IMR-90 (cell line): Measurements from ENCODE around the gene IRAK1. TPM values are rescaled to one million over a fixed set of nuclear protein-coding genes. Genes with fewer than 3 reads are reported as not detected.

Source experiments
- ATAC-seq: fragments of 200-7000 bp; cut with Tn5 transposase; 2 replicates; pipeline ENCODE4 v1.9.1; 2020; ENCODE audit warnings: low read depth, mild to moderate bottlenecking, moderate library complexity
- BruUV-seq: library from RNA; stranded (reverse); fragments of 400-500 nt; replicated peaks from 2 replicates; lab custom pipeline; 2021; lab: Mats Ljungman, UMichigan
- CTCF ChIA-PET: fragments of 300-600 bp; formaldehyde crosslinking; extraction: SDS; loops from one replicate; lab custom pipeline; 2021; ENCODE audit warnings: antibody characterized with exemption; lab: Yijun Ruan, JAX
- POLR2A ChIA-PET: fragments of 300-600 bp; sonication (Branson Sonifier 250); formaldehyde crosslinking; loops from one replicate; lab custom pipeline; 2022; ENCODE audit warnings: antibody characterized with exemption; ENCODE audit not compliant: unreplicated experiment; lab: Charles Lee
- DNase-seq: peaks from one replicate; pipeline ENCODE4 v3.0.0; 2013
- H2AFZ ChIP-seq: replicated peaks from 2 replicates; pipeline ENCODE3; 2013; ENCODE audit warnings: low read length, mild to moderate bottlenecking; ENCODE audit not compliant: poor library complexity
- H2AK5ac ChIP-seq: 2 replicates; pipeline ENCODE4 v1.6.1; 2013; ENCODE audit warnings: low read depth, low read length, inconsistent platforms
- H2AK9ac ChIP-seq: replicated peaks from 2 replicates; pipeline ENCODE3; 2013; ENCODE audit warnings: mild to moderate bottlenecking, low read depth, low read length, moderate library complexity; ENCODE audit not compliant: poor library complexity
- H2BK120ac ChIP-seq: 2 replicates; pipeline ENCODE4 v1.6.1; 2013; ENCODE audit warnings: low read depth, low read length, inconsistent platforms
- H2BK15ac ChIP-seq: 3 replicates; pipeline ENCODE4 v1.6.1; 2013; ENCODE audit warnings: low read depth, low read length, inconsistent platforms
- H2BK20ac ChIP-seq: 2 replicates; pipeline ENCODE4 v1.6.1; 2013; ENCODE audit warnings: low read depth, mild to moderate bottlenecking, inconsistent platforms, low read length, moderate library complexity
- H2BK5ac ChIP-seq: 2 replicates; pipeline ENCODE4 v1.6.1; 2013; ENCODE audit warnings: mild to moderate bottlenecking, low read depth, low read length, inconsistent platforms; ENCODE audit not compliant: poor library complexity, severe bottlenecking
- H3K14ac ChIP-seq: replicated peaks from 2 replicates; pipeline ENCODE4 v1.6.1; 2013; ENCODE audit warnings: low read depth, low read length, inconsistent platforms
- H3K18ac ChIP-seq: 2 replicates; pipeline ENCODE4 v1.6.1; 2013; ENCODE audit warnings: low read depth, low read length, control low read depth
- H3K23ac ChIP-seq: 2 replicates; pipeline ENCODE4 v1.6.1; 2013; ENCODE audit warnings: low read depth, low read length, inconsistent platforms
- H3K27ac ChIP-seq: 2 replicates; pipeline ENCODE4 v1.5.1; 2013; ENCODE audit warnings: mild to moderate bottlenecking, control low read depth, low read length; ENCODE audit not compliant: insufficient read depth
- H3K27me3 ChIP-seq: 2 replicates; pipeline ENCODE4 v1.6.1; 2013; ENCODE audit warnings: low read length; ENCODE audit not compliant: control insufficient read depth, insufficient read depth
- H3K36me3 ChIP-seq: 2 replicates; pipeline ENCODE4 v1.6.1; 2013; ENCODE audit warnings: low read length, mixed read lengths; ENCODE audit not compliant: control insufficient read depth, insufficient read depth
- H3K4ac ChIP-seq: 2 replicates; pipeline ENCODE4 v1.6.1; 2013; ENCODE audit warnings: low read depth, low read length, inconsistent platforms
- H3K4me1 ChIP-seq: 2 replicates; pipeline ENCODE4 v1.6.1; 2013; ENCODE audit warnings: low read length, mixed read lengths; ENCODE audit not compliant: control insufficient read depth, insufficient read depth
- H3K4me2 ChIP-seq: 2 replicates; pipeline ENCODE4 v1.6.1; 2013; ENCODE audit warnings: low read depth, mild to moderate bottlenecking, control low read depth, low read length, moderate library complexity
- H3K4me3 ChIP-seq: 2 replicates; pipeline ENCODE4 v1.5.1; 2013; ENCODE audit warnings: low read depth, mild to moderate bottlenecking, control low read depth, low read length, moderate library complexity; ENCODE audit not compliant: insufficient read depth
- H3K56ac ChIP-seq: 2 replicates; pipeline ENCODE4 v1.6.1; 2013; ENCODE audit warnings: low read length, inconsistent platforms; ENCODE audit not compliant: insufficient read depth; ENCODE audit errors: extremely low read depth
- H3K79me1 ChIP-seq, 2 experiments: 2 replicates each; pipeline ENCODE4 v1.6.1; 2013; ENCODE audit warnings: low read length in 2 of 2, inconsistent platforms in 1 of 2, low read depth in 1 of 2
- H3K9ac ChIP-seq: 2 replicates; pipeline ENCODE4 v1.6.1; 2013; ENCODE audit warnings: low read depth, low read length, control low read depth
- H3K9me1 ChIP-seq: 2 replicates; pipeline ENCODE4 v1.6.1; 2013; ENCODE audit warnings: low read length, inconsistent platforms; ENCODE audit not compliant: insufficient read depth
- H3K9me3 ChIP-seq: 2 replicates; pipeline ENCODE4 v1.6.1; 2013; ENCODE audit warnings: low read length; ENCODE audit not compliant: control insufficient read depth, insufficient read depth
- H4K20me1 ChIP-seq: 2 replicates; pipeline ENCODE4 v1.6.1; 2013; ENCODE audit warnings: low read length, inconsistent platforms; ENCODE audit not compliant: insufficient read depth
- H4K5ac ChIP-seq: 2 replicates; pipeline ENCODE4 v1.6.1; 2013; ENCODE audit warnings: mild to moderate bottlenecking, low read depth, low read length, control low read depth
- H4K8ac ChIP-seq, 2 experiments: 2 replicates each; pipeline ENCODE4 v1.6.1; 2013; ENCODE audit warnings: low read depth in 2 of 2, low read length in 2 of 2, control low read depth in 1 of 2, inconsistent platforms in 1 of 2
- H4K91ac ChIP-seq: 2 replicates; pipeline ENCODE4 v1.6.1; 2013; ENCODE audit warnings: low read depth, low read length, inconsistent platforms; ENCODE audit not compliant: insufficient read depth
- MAFK ChIP-seq: IDR thresholded peaks from 2 replicates; pipeline ENCODE4 v1.6.1; 2012; ENCODE audit warnings: low read depth, low read length, improper control_type of control experiment
- WGBS, 2 experiments: methylation state at CpG; one replicate each; pipeline versions ENCODE4 v1.1.5 to v1.1.7; 2013; ENCODE audit warnings: missing lambda C conversion rate in 2 of 2; ENCODE audit not compliant: insufficient read length in 1 of 2; ENCODE audit errors: extremely low coverage in 2 of 2; 5-methylcytosine and 5-hydroxymethylcytosine counted together
- dilution Hi-C: fragments of 300-500 bp; cut with HindIII; formaldehyde crosslinking; loops from one replicate; pipeline ENCODE4 v1.14.3; 2018; ENCODE audit warnings: low sequenced_read_pairs; ENCODE audit not compliant: unreplicated experiment
- in situ Hi-C: fragments of 300-500 bp; cut with MboI; formaldehyde crosslinking; loops from 3 replicates; pipeline ENCODE4 v1.14.3; 2019; ENCODE audit warnings: low sequenced_read_pairs, inconsistent platforms, mixed read lengths
- intact Hi-C: fragments of 100-400 bp; cut with micrococcal nuclease; formaldehyde crosslinking; loops from 2 replicates; pipeline ENCODE4 v1.10.0; 2022
- polyA plus RNA-seq, 3 experiments: library from polyadenylated mRNA; depleted of rRNA; stranded (reverse); fragments of >200 nt; gene quantifications; 2 replicates each; pipeline ENCODE4 v1.2.3, GENCODE V29; 2012; ENCODE audit warnings: low replicate concordance in 1 of 3
- total RNA-seq: library from RNA; depleted of rRNA; stranded (reverse); fragments of >200 nt; gene quantifications from 2 replicates; pipeline ENCODE4 v1.2.3, GENCODE V29; 2012

The IRAK1 gene
- total and polyA plus RNA-seq, 2 of the 4 experiments (the other 2 are of a cell fraction): 33.3 to 50.2 TPM

DNA sequence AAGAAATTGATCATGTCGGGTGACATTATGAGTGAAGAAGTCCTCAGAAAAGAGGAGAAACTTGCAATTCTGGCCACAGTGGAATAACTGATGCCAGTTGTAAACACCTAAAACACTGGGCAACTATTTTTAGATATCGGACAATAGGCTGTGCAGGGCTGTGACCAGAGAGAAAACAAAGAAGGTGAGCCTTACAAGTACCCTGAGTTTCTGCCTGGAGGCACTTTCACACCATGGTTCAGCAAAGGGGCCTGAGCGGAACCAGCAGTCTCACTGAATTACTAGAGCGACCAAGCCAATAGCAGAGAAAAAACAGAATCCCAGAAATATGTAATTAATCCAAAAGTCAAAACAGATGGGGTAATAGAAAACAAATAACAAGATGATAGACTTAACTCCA lies 11.2 kb downstream of the IRAK1 start:
- no peaks in the 10 kb centered on the region for H3K9me1 ChIP-seq
- H2BK120ac ChIP-seq: no peak overlapping the region
- no peak overlapping the region for H2AFZ ChIP-seq
- H4K20me1 ChIP-seq: no peaks in the 10 kb centered on the region
- no peak overlapping the region for H2AK5ac ChIP-seq
- no peak overlapping the region for H3K23ac ChIP-seq
- H3K56ac ChIP-seq: no peak overlapping the region
- H2BK20ac ChIP-seq: no peak overlapping the region
- no peak overlapping the region for H3K9ac ChIP-seq
- WGBS, 2 experiments: no CpG with 5 or more reads among the region's 4 CpGs
- in situ Hi-C loops: no loop called here
- no peaks in the 10 kb centered on the region for H3K27me3 ChIP-seq
- H2BK5ac ChIP-seq: no peak overlapping the region
- H3K4me3 ChIP-seq: no peak overlapping the region
- no TSS peak for BruUV-seq
- no peak overlapping the region for H3K4ac ChIP-seq
- no peak overlapping the region for H4K5ac ChIP-seq
- intact Hi-C loops: no loop called here
- dilution Hi-C loops: no loop called here
- ATAC-seq: no peak
- no peak overlapping the region for H3K18ac ChIP-seq
- H3K27ac ChIP-seq: no peak overlapping the region
- CTCF ChIA-PET: no interaction called here
- no peak for DNase-seq
- no peak overlapping the region for H2AK9ac ChIP-seq
- H3K9me3 ChIP-seq: no peaks in the 10 kb centered on the region
- H2BK15ac ChIP-seq: no peak overlapping the region
- no peak overlapping the region for H4K8ac ChIP-seq
- no peaks in the 10 kb centered on the region; a peak in 1 of 4 replicates for H3K79me1 ChIP-seq
- H3K4me1 ChIP-seq: no peaks in the 10 kb centered on the region
- POLR2A ChIA-PET: no interaction called here
- H3K36me3 ChIP-seq: peaks cover 1% of the 10 kb centered on the region
- H3K14ac ChIP-seq: no peak overlapping the region
- no peak overlapping the region for H4K91ac ChIP-seq
- TF ChIP-seq MAFK: no peak
- no peak overlapping the region for H3K4me2 ChIP-seq
